ENCODE measurements around the gene RAI1. TPM values are rescaled to one million over a fixed set of nuclear protein-coding genes. Genes with fewer than 3 reads are reported as not detected.

Gene RAI1
- total RNA-seq, 1 donor = 9.1 TPM

DNA sequence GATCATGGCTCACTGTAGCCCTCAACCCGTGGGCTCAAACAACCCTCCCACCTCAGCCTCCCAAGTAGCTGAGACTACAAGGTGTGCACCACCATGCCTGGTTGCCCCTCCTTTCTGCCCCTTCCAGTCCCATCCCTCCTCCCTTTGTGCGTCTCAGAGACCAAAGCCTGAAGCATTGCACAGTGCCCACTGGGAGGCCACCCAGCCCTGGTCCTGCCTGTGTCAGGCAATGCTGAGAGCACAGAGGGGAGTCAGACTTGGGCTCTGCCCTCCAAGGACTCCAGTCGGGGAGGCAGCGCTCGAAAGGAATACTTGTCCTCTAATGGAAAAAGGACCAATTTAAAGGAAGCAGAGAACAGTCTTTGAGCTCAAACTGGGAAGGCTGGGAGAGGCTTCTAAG lies 20.4 kb downstream of the RAI1 start:
- TF ChIP-seq, protein P1, sequence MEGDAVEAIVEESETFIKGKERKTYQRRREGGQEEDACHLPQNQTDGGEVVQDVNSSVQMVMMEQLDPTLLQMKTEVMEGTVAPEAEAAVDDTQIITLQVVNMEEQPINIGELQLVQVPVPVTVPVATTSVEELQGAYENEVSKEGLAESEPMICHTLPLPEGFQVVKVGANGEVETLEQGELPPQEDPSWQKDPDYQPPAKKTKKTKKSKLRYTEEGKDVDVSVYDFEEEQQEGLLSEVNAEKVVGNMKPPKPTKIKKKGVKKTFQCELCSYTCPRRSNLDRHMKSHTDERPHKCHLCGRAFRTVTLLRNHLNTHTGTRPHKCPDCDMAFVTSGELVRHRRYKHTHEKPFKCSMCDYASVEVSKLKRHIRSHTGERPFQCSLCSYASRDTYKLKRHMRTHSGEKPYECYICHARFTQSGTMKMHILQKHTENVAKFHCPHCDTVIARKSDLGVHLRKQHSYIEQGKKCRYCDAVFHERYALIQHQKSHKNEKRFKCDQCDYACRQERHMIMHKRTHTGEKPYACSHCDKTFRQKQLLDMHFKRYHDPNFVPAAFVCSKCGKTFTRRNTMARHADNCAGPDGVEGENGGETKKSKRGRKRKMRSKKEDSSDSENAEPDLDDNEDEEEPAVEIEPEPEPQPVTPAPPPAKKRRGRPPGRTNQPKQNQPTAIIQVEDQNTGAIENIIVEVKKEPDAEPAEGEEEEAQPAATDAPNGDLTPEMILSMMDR (IDR thresholded peaks at IDR 0.05; ENCODE audit: insufficient read depth, low read length) = no peak
- no peak overlapping the region for H3K4me3 ChIP-seq (ENCODE audit: low read depth, low read length)
- DNase-seq (ENCODE audit: low read depth) = no peak

DNA sequence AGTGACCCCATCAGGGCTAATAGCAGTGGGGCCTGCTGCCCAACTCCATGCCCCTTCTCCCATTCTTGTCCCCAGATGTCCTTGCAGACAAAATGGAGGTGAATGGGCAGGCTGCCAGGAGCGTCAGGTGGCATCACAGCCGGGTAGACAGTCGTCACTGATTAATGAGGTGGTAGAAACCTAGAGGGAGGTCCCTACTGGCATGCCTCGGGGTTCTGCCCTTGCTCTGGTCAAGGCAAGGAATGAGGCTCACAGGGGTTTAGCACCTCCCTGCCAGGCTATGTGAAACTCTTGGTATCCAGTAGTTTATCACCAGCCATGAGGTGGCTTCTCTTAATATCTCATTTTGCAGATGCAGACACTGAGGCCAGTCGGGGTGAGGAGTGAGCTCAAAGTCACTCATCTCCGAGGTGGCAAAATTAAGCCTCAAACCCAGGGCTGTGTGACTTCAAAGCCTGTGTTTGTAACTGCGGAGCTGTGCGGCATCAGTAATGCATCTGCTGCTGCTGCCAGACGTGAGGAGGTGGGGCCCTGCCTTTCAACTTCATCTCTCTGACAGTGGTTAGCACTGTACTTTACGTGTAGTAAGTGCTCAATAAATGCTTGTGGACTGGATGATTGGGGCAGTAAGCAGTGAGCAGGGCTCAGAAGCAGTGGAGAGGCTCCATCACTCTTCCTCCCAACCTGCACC lies 21.3 kb downstream of the RAI1 start:
- TF ChIP-seq, protein P1 (IDR thresholded peaks at IDR 0.05; ENCODE audit: insufficient read depth, low read length) = no peak
- H3K4me3 ChIP-seq (ENCODE audit: low read depth, low read length) = no peak overlapping the region
- DNase-seq (ENCODE audit: low read depth) = no peak

DNA sequence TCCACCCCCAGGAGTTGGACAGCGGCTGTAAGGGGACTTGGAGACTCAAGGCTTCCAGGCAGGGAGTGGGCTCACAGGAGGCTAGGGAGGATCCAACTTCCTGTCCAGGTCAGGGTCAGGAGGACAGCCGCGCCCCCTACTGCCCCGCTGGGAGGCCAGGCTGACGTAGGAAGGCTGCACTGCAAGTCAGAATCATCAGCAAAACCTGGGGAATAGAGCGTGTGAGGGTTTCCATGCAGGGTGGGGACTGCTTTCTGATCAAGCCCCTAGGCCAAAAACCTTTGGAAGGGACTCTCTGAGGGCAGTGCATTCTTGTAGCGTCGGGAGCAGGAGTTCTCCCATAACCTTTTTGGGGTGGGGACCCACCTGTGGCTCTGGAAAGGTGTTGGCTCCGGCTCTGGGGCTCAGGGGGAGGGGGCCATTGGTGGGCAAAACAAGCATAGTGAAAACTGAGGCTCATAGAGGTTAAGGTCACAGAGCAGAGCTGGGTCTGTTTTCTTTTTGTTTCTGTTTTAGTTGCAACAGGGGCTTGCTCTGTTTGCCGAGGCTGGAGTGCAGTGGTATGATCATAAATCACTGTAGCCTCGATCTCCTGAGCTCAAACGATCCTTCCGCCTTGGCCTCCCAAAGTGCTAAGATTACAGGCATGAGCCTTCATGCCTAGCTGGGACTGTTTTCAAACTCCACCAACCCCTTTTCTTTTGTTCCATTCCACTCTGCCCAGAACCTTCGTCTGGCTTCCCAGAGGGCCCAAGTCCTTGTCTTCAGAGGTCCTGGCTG lies 22.1 kb downstream of the RAI1 start:
- H3K4me3 ChIP-seq (ENCODE audit: low read depth, low read length) = no peak overlapping the region
- DNase-seq (ENCODE audit: low read depth) = no peak
- TF ChIP-seq, protein P1 (IDR thresholded peaks at IDR 0.05; ENCODE audit: insufficient read depth, low read length) = no peak

DNA sequence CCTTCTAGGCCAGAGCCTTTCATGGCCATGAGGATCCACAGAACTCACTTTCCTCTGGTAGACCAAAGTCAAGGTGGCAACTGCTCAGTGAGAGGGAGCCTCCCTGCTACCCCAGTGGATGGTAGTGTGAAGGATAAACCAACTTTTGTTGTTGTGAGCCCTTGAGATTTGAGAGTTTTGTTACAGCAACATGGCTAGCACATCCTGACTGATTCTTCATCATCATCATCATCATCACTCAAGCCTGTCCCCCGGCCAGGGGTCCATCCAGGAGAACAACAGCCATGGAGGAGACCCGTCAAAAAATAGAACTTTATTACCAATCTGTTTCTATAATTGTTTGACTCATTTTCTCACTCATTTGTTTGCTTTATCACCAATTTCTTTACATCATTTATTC lies 23.7 kb downstream of the RAI1 start:
- no peak overlapping the region for H3K4me3 ChIP-seq (ENCODE audit: low read depth, low read length)
- no peak for DNase-seq (ENCODE audit: low read depth)
- TF ChIP-seq, protein P1 (IDR thresholded peaks at IDR 0.05; ENCODE audit: insufficient read depth, low read length) = no peak

DNA sequence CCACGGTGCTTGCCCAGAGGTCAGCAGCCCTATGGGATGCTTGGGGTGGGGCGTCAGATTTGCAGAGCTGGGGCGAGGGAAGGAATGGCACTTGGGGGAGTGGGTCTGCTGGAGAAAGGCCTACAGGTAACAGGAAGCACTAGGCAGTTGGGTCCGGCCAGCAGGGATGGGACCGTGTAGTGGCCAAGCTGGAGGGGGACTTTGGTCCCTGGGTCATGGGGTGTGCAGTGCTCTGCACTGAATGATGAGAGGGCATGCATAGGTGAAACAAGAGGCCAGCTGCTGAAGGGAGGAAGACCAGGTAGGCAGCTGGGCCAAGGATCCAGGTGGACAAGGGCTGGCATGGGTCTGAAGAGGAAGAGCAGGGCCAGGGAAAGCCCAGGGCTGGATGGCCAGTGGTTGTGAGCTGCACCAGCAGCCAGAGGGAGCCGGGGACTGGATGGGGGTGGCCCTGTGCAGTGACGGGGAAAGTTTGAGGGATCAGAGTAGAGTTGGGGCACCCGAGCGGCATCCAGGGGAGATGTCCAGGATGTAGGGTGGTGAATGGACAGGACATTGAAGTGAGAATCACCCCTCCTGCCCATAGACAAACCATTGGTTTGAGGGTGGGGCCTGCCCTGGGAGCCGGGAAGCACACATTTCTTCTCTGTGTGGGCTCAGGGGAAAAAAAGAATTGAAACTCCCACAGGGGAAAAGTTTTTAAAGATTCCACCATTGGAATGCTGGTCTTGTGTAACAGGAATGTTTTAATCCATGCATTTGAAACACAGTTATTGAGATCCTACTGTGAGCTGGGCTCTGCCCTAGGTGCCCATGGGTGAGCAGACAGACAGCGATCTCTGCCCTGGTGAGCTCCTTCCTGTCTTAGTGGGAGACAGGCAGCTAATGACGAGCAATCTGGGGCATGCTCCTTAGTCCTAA lies 25.1 kb downstream of the RAI1 start:
- H3K4me3 ChIP-seq (ENCODE audit: low read depth, low read length) = no peak overlapping the region
- TF ChIP-seq, protein P1 (IDR thresholded peaks at IDR 0.05; ENCODE audit: insufficient read depth, low read length) = no peak
- DNase-seq (ENCODE audit: low read depth) = no peak

DNA sequence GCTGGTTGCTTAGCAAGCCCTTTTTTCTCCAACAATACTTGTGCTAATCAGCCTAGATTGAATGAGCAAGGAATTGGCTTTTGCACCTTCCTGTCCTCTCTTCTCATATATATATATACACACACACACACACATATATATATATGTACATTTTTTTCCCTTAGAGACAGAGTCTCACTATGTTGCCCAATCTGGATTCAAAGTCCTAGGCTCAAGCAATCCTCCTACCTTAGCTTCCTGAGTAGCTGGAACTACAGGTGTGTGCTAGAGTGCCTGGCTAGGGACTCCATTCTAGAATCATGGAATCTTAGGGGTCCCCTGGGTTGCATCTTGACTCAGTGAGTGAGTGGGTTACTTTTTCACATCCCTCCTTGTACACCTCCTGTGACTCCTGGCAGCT lies 27.0 kb downstream of the RAI1 start:
- DNase-seq (ENCODE audit: low read depth) = no peak
- H3K4me3 ChIP-seq (ENCODE audit: low read depth, low read length) = no peak overlapping the region
- TF ChIP-seq, protein P1 (IDR thresholded peaks at IDR 0.05; ENCODE audit: insufficient read depth, low read length) = no peak

Data from fibroblast of the aortic adventitia (primary cell).